UCSD-AML1 (cell line): ENCODE data around the gene ST8SIA5.

Source experiments
- DNase-seq: peaks from one replicate; lab custom pipeline; 2025; ENCODE audit not compliant: unreplicated experiment; lab: John Stamatoyannopoulos, UW

Gene ST8SIA5

GRCh38 chr18:46675112-46675511 is 81.7 kb downstream of the ST8SIA5 start:
- DNase-seq: no peak

DNA sequence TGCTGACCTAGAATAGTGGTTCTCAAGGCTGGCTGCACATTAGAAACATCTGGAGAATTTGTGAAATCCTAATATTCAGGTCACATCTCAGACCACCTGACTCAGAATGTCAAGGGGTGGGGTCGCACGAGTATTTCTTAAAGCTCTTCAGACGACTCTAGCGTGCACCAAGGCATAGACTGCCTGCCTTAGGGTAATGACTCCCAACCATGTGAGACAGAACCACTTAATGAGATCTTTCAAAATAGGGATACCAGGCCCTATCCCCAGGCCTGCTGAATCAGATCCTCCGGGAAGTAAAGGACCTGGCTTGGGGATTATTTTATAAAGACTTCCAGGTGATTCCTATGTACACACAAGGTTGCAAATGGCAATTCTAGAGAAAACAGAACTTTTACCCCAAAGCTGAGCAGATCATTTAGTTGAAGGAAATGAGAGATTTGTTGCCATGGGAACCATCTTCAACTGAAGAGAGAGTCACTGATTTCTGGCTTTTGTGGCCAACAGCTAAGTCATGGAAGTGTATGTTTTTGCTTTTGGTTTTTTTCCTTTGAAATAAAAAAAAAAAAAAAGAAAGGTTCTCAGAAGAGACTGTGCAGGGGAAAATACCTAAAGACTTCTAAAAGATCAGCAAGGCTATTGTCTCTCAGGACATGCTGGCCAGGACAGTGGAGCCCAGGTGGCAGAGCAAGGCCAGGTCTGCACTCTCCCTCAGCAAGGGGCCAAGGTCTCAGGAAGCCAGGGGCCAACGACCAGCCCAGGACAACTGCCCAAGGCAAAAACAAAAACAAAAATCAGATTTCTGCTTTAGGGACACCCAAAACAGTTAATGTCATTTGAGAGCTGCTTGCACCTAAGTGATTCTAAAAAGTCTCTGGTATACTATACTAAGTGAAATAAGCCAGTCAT is 84.5 kb downstream of the ST8SIA5 start:
- DNase-seq: no peak

DNA sequence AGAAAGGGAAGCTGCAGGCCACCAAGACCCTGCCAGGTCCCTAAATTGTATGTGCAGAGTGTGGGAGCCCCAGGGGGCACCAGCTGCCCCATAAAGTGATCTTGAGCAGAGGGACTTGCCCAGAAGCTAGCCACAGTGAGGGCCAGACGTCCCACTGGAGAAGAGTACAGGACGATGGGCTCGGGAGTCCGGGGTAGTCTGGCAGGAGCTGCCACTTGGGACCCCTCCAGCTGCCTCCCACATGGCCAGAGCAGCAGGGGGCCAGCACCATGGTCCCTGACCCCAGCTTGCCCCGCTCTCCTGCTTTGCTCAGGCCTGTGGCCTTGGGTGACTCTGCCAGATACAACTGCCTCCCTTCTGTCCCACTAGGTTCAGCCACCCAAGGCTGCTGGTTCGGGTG is 88.2 kb downstream of the ST8SIA5 start:
- DNase-seq: no peak

DNA sequence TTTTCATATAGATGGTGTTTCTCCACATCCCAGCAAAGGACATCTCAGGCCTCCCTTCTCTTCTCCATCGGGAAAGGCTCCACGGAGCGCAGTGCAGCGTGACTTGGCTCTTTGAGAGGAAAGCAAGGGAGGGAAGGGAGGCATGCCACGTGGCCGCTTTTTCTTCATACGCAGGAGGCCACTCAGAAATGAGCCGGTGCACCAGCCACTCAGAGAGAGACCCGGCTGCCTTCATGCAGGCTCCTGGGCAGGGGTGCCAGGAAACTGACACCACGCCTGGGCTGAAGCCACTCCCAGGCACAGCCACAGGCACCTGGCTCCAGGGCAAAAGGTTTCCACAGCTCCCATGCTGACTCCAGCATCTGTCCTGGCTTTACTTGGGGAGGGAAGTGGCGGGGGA is 88.7 kb downstream of the ST8SIA5 start:
- no peak for DNase-seq

DNA sequence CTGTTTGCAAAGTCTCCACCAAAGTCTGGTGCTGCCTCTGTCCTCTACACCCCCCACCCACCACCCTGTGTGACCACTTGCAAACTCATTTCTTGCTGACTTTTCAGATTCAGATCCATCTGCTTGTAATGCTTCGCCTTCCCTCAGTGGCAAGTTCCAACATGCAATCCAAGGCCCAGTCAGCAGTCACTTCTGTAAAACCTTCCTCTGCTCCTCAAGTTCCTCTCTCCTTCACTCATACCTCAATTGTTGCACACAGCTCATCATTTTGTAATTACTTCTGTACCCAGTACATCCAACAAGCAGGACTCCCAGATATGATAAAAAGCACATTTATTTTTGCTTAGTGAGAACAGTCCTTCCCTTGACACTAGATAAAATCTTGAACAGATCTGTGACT is 93.3 kb downstream of the ST8SIA5 start:
- DNase-seq: no peak

DNA sequence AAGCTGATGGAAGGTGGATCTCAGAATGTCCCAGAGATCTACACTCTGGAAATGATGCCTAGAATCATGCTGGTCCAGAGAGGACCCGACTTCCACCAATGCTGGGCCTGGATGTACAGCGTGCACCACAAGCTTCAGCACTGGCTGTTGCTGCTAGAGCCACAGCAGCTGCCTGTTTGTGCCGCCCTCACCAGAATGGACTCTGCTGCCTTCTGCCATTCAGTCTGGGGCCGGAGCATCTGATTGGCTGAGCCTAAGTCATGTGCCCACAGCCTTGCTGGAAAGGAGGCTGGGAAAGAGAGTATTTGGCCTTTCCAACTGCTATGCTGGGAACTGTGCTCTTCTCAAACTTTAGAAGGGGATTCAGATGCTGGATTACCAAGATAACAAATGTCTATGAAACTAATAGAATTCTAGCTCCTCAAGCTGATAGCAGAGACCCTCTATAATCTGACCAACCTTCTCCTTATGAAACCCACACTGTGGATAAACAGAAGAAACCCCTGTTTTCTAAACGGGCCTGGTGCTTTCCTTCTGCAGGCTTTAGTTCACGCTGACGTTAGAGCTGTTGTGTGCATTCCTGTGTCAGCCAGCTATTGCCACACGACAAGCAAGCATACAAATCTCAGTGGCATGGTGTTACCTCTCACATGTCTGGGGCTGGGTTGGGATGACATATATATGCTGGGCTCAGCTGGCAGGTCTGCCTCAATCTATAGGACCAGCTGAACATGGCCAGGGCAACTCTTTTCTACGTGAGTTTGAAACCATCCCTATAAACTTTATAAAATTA is 95.7 kb downstream of the ST8SIA5 start:
- DNase-seq: no peak

DNA sequence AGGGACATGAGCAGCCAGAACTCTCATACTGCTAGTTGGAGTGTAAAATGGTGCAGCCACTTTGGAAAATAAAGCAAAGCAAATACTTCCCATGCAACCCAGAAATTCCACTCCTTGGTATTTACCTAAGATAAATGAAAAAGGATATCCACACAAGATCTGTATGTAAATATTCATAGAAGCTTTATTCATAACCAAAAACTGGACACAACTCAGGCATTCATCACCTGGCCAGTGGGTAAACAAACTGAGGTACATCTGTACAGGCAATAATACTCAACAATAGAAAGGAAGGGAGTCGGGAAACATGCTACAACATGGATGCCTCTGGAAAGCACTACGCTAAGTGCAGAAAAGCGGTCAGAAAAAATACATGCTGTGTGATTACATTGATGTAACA is 97.4 kb downstream of the ST8SIA5 start:
- DNase-seq: no peak

DNA sequence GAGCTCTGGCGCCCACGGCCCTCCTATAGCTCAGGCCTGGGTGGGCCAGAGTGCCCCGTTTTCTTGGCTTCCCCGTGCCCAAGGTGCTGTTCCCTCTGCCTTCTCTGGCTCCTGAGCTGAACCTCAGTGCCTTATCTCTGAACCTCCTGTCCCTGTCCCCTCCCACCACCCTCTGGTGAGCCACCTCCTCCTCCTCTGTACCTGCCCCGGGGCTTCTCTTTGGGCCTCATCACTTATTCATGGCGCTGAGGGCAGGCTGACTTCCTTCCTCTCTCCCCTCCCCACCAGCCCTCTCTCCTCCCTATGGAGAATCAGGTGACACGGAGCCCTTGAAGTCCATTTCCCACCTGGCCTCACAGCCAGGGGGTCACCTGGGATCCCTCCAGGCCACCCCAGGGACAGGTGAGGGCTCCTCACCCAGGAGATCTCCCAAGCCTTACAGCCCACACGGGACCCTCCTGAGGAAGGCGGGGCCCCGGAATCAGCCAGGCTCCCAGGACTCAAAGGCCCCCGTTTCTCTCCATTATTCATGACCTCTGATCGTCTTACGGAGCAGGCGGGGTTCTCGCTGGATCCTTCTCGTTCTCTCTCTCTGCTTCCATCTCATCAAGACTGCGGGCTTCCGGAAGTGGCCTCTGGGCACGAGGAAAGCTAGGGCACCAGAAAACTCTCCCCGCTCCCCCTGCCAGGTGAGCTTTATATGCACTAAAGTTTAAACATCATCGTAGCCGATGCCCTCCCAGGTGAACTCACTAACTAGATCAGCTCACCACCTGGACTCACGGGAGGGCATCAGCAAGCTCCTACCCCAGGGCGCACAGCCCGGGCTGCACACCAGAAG is 99.5 kb downstream of the ST8SIA5 start, which contains the start of gene LOXHD1:
Gene LOXHD1 (minus strand): TSS at position 106 of the 841 bp plus-strand sequence. CDS start 187 bp downstream, outside the sequence.
- DNase-seq: peak; percentile 22

GRCh38 chr18:46656326-46657114 is 100.3 kb downstream of the ST8SIA5 start:
- no peak for DNase-seq

- DNase-seq: no peak
These were observed 104.5 kb downstream of the ST8SIA5 start for GRCh38 chr18:46652372-46652771.

- DNase-seq: no peak
These were observed 106.2 kb downstream of the ST8SIA5 start for GRCh38 chr18:46650681-46651080.

- no peak for DNase-seq
These were observed 107.6 kb downstream of the ST8SIA5 start for GRCh38 chr18:46649071-46649862.

- no peak for DNase-seq
These were observed 110.4 kb downstream of the ST8SIA5 start for GRCh38 chr18:46646468-46646867.

GRCh38 chr18:46642561-46642960 is 114.3 kb downstream of the ST8SIA5 start:
- DNase-seq: no peak

DNA sequence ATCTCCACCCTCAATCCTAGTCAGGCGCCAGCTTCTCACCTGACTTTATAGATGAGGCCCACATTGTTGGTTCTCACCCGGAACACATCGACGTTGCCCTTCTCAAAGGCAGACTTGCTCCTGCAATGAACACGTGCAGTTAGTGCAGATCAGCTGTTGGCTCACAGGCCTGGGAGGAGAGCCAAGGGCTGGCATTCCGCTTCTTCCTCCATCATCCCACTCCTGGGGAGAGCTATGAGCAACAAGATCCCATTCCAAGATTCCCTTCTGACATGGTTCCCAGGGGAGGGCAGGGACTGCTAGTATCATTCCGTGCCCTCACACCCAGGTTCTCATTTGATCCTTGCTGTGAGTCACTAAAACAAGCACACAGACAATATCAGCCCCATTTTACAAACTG is 114.9 kb downstream of the ST8SIA5 start:
- DNase-seq: no peak

GRCh38 chr18:46639386-46639785 is 117.5 kb downstream of the ST8SIA5 start:
- no peak for DNase-seq

- no peak for DNase-seq
These were observed 120.7 kb downstream of the ST8SIA5 start for GRCh38 chr18:46636040-46636630.

DNA sequence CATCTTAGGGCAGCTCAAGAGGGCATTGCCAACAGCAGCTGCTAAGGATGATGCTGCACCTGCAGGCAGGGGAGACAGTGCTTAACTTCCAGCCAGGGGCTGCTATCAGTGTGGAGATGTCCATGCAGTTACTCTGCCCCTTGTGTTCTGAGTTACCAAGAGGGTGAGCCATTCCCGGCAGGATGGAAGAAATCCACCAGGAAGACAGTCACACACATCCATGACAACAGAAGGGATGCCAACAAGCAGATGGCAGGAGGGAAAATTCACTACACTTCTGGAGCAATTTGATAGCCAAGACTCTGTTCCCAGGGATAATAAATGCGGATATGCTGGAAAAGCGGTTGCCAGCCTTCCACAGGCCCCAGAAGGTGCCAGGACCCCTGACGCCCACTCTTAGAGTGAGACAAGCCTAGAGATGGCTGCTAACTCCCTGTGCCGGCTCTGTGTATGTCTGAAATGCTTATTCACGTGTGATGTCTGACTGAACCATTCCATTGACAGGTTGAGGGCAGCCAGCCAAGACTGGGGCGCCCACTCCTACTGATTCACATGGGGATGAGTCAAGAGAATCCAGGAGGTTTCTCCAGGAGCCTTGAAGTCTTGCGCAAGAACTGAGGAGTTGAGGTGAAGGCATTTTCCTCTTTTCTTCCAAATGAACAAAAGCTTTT is 124.3 kb downstream of the ST8SIA5 start:
- DNase-seq: no peak

DNA sequence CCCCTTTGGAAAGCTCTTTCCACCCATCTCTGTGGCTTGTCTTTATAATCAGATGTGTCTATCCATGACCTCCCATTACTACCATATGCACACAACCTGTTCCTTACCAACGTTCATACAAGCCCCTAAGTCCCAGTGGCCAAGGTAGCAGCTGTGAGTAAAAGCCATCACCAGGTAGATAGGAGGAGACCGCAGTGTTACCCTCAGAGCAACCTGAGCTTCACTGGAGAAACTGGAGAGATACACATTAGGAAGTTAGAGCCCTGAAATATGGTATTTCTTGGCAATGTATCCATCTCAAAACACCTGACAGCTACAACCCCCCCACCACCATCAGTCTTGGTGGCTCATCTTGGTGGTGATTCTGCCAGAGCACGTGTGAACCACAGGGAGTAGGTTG is 125.9 kb downstream of the ST8SIA5 start:
- DNase-seq: no peak
